Measurements from ENCODE around the gene SOS1.

SOS1 gene

DNA sequence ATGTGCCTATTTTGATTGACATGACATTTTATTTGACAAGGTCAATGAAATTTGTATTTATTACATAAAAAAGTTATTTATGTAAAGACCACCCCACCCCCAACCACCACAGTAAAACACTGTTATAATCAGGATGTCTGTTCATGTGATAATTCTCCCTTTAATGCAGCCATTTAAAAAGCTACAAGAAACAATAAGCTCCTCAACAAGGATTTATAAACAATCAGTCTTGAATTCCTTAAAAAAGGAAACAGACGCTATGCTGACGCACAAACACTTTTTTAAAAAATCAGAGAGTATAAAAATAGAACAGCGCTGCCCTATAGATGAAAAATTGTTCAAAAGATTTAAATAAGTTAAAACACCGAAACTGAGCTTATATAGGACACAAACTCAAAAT, 102.2 kb downstream of the SOS1 start:
- TF ChIP-seq, protein P1, sequence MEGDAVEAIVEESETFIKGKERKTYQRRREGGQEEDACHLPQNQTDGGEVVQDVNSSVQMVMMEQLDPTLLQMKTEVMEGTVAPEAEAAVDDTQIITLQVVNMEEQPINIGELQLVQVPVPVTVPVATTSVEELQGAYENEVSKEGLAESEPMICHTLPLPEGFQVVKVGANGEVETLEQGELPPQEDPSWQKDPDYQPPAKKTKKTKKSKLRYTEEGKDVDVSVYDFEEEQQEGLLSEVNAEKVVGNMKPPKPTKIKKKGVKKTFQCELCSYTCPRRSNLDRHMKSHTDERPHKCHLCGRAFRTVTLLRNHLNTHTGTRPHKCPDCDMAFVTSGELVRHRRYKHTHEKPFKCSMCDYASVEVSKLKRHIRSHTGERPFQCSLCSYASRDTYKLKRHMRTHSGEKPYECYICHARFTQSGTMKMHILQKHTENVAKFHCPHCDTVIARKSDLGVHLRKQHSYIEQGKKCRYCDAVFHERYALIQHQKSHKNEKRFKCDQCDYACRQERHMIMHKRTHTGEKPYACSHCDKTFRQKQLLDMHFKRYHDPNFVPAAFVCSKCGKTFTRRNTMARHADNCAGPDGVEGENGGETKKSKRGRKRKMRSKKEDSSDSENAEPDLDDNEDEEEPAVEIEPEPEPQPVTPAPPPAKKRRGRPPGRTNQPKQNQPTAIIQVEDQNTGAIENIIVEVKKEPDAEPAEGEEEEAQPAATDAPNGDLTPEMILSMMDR (IDR thresholded peaks at IDR 0.05; ENCODE audit: low read depth, low read length), result no peak
- H3K27me3 ChIP-seq (ENCODE audit: insufficient read depth, low read depth, severe bottlenecking), result no peaks in the 10 kb centered on the region

GRCh38 chr2:39017334-39017733, 103.5 kb downstream of the SOS1 start:
- Histone ChIP-seq H3K27ac (no peak overlapping the region), H3K9me3 (ENCODE audit: severe bottlenecking) (no peaks in the 10 kb centered on the region), H3K36me3 (no peaks in the 10 kb centered on the region), H3K4me3 (ENCODE audit: low read depth, low read length) (no peak overlapping the region), H3K27me3 (ENCODE audit: insufficient read depth, low read depth, severe bottlenecking) (no peaks in the 10 kb centered on the region)
- TF ChIP-seq, protein P1 (IDR thresholded peaks at IDR 0.05; ENCODE audit: low read depth, low read length), result no peak
- DNase-seq, result no peak

More for the DNA sequence above, 102.2 kb downstream of the SOS1 start:
- no peak overlapping the region for H3K27ac ChIP-seq
- H3K9me3 ChIP-seq (ENCODE audit: severe bottlenecking), result no peaks in the 10 kb centered on the region
- DNase-seq, result no peak
- H3K36me3 ChIP-seq, result no peaks in the 10 kb centered on the region
- no peak overlapping the region for H3K4me3 ChIP-seq (ENCODE audit: low read depth, low read length)

GRCh38 chr2:39015424-39015823, 105.4 kb downstream of the SOS1 start:
- Histone ChIP-seq H3K4me3 (ENCODE audit: low read depth, low read length) (no peak overlapping the region), H3K36me3 (no peaks in the 10 kb centered on the region; the same call in 1 of the 2 replicates), H3K27me3 (ENCODE audit: insufficient read depth, low read depth, severe bottlenecking) (no peaks in the 10 kb centered on the region), H3K9me3 (ENCODE audit: severe bottlenecking) (no peaks in the 10 kb centered on the region), H3K27ac (no peak overlapping the region)
- TF ChIP-seq, protein P1 (IDR thresholded peaks at IDR 0.05; ENCODE audit: low read depth, low read length), result no peak
- DNase-seq, result no peak

- Histone ChIP-seq H3K27ac (no peak overlapping the region), H3K27me3 (ENCODE audit: insufficient read depth, low read depth, severe bottlenecking) (no peaks in the 10 kb centered on the region), H3K4me3 (ENCODE audit: low read depth, low read length) (no peak overlapping the region), H3K9me3 (ENCODE audit: severe bottlenecking) (no peaks in the 10 kb centered on the region), H3K36me3 (peaks cover 4% of the 10 kb centered on the region)
- no peak for DNase-seq
- TF ChIP-seq, protein P1 (IDR thresholded peaks at IDR 0.05; ENCODE audit: low read depth, low read length), result no peak
Observed at GRCh38 chr2:39013871-39014270, 107.0 kb downstream of the SOS1 start.

DNA sequence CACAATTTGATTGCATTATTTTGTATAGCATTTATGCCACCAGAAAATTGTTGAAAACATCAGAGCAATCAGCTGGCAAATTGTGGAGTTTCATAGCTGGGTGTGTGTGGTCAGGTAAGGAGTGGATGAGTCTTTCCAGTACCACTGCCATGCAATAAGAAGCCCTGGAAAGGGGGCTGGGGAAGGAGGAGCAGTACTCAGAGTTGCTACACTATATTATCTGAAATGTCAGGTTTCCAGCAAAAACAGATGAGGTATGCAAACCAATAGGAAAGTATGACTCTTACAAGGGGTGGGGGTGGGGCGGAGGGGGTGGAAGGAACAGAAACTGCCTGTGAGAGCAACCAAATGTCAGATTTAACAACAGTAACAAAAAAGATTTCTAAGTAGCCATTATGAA, 112.2 kb downstream of the SOS1 start:
- TF ChIP-seq, protein P1 (IDR thresholded peaks at IDR 0.05; ENCODE audit: low read depth, low read length), result no peak
- DNase-seq, result no peak
- no peaks in the 10 kb centered on the region for H3K9me3 ChIP-seq (ENCODE audit: severe bottlenecking)
- H3K27ac ChIP-seq, result no peak overlapping the region
- H3K36me3 ChIP-seq, result peaks cover 4% of the 10 kb centered on the region
- H3K27me3 ChIP-seq (ENCODE audit: insufficient read depth, low read depth, severe bottlenecking), result no peaks in the 10 kb centered on the region
- H3K4me3 ChIP-seq (ENCODE audit: low read depth, low read length), result no peak overlapping the region

- H3K4me3 ChIP-seq (ENCODE audit: low read depth, low read length), result no peak overlapping the region
- TF ChIP-seq, protein P1 (IDR thresholded peaks at IDR 0.05; ENCODE audit: low read depth, low read length), result no peak
- H3K27ac ChIP-seq, result no peak overlapping the region
- H3K9me3 ChIP-seq (ENCODE audit: severe bottlenecking), result no peaks in the 10 kb centered on the region
- no peak for DNase-seq
- peaks cover 4% of the 10 kb centered on the region for H3K36me3 ChIP-seq
- H3K27me3 ChIP-seq (ENCODE audit: insufficient read depth, low read depth, severe bottlenecking), result no peaks in the 10 kb centered on the region
Observed at GRCh38 chr2:39007875-39008504, 112.9 kb downstream of the SOS1 start.
